Activated CD8-positive, alpha-beta memory T cell treated with anti-CD3 and anti-CD28 coated beads for 4 hours (primary cell): ENCODE results near the gene SNAP25.

Experiments used
- DNase-seq, 2 donors: peaks; one replicate each; pipeline ENCODE4 v3.0.0-alpha.2; 2020; ENCODE audit warnings: low read depth in 2 of 2

Gene SNAP25

GRCh38 chr20:10332656-10333415, 114.2 kb downstream of the SNAP25 start:
- no peak for DNase-seq

GRCh38 chr20:10336959-10337729, 118.5 kb downstream of the SNAP25 start:
- no peak for DNase-seq

- no peak for DNase-seq
These were observed 120.0 kb downstream of the SNAP25 start for GRCh38 chr20:10338426-10339180.

- DNase-seq: no peak
These were observed 121.0 kb downstream of the SNAP25 start for GRCh38 chr20:10339609-10340008.

- DNase-seq: no peak
These were observed 123.5 kb downstream of the SNAP25 start for GRCh38 chr20:10342152-10342551.

GRCh38 chr20:10344953-10345352, 126.3 kb downstream of the SNAP25 start:
- DNase-seq: no peak

GRCh38 chr20:10347086-10347880, 128.7 kb downstream of the SNAP25 start:
- DNase-seq: no peak

- no peak for DNase-seq
These were observed 130.5 kb downstream of the SNAP25 start for GRCh38 chr20:10349118-10349517.

- no peak for DNase-seq
These were observed 131.7 kb downstream of the SNAP25 start for GRCh38 chr20:10350188-10350842.

GRCh38 chr20:10352934-10353824, 134.5 kb downstream of the SNAP25 start:
- no peak for DNase-seq

- no peak for DNase-seq
These were observed 138.0 kb downstream of the SNAP25 start for GRCh38 chr20:10356628-10357027.
